Effector CD8-positive, alpha-beta T cell (primary cell): ENCODE data around the gene ZNF277.
A peak's percentile ranks its signal among the peaks of the same experiment; 100 is the strongest.

Experiments used
- DNase-seq: peaks from one replicate; lab custom pipeline; 2025; lab: John Stamatoyannopoulos, UW

Gene ZNF277

GRCh38 chr7:112356596-112356995 is 150.1 kb downstream of the ZNF277 start:
- DNase-seq, result no peak

GRCh38 chr7:112357136-112357535 is 150.6 kb downstream of the ZNF277 start:
- DNase-seq, result no peak

- no peak for DNase-seq
Measured at GRCh38 chr7:112358513-112358912, 152.0 kb downstream of the ZNF277 start.

GRCh38 chr7:112359086-112359485 is 152.6 kb downstream of the ZNF277 start:
- DNase-seq, result no peak

GRCh38 chr7:112360681-112361080 is 154.2 kb downstream of the ZNF277 start:
- no peak for DNase-seq

- DNase-seq, result no peak
Measured at GRCh38 chr7:112361154-112361553, 154.7 kb downstream of the ZNF277 start.

GRCh38 chr7:112362053-112362650 is 155.7 kb downstream of the ZNF277 start:
- DNase-seq, result no peak

GRCh38 chr7:112362731-112363131 is 156.2 kb downstream of the ZNF277 start:
- no peak for DNase-seq

- no peak for DNase-seq
Measured at GRCh38 chr7:112364388-112364787, 157.9 kb downstream of the ZNF277 start.

- no peak for DNase-seq
Measured at GRCh38 chr7:112365551-112365950, 159.1 kb downstream of the ZNF277 start.

- DNase-seq, result no peak
Measured at GRCh38 chr7:112366886-112367285, 160.4 kb downstream of the ZNF277 start.

GRCh38 chr7:112370436-112370835 is 163.9 kb downstream of the ZNF277 start:
- no peak for DNase-seq

- DNase-seq, result no peak
Measured at GRCh38 chr7:112371701-112372100, 165.2 kb downstream of the ZNF277 start.

- DNase-seq, result no peak
Measured at GRCh38 chr7:112372101-112372500, 165.6 kb downstream of the ZNF277 start.

- no peak for DNase-seq
Measured at GRCh38 chr7:112377593-112377992, 171.1 kb downstream of the ZNF277 start.

- no peak for DNase-seq
Measured at GRCh38 chr7:112381311-112382091, 175.0 kb downstream of the ZNF277 start.

GRCh38 chr7:112383671-112384417 is 177.3 kb downstream of the ZNF277 start:
- DNase-seq, result no peak

- no peak for DNase-seq
Measured at GRCh38 chr7:112385516-112385915, 179.0 kb downstream of the ZNF277 start.

GRCh38 chr7:112386619-112387018 is 180.1 kb downstream of the ZNF277 start:
- no peak for DNase-seq

- no peak for DNase-seq
Measured at GRCh38 chr7:112390167-112390566, 183.7 kb downstream of the ZNF277 start.

GRCh38 chr7:112391079-112391821 is 184.8 kb downstream of the ZNF277 start:
- DNase-seq, result peak; percentile 47

GRCh38 chr7:112391841-112392286 is 185.4 kb downstream of the ZNF277 start:
- peak; percentile 66 for DNase-seq
